Amniotic stem cell (primary cell): Measurements from ENCODE around the gene PVR.
"Not testable (repeated sequence)": the region's sequence is repeated elsewhere in the genome, so short reads cannot be mapped to it uniquely, and the experiment has no call there.

Source experiments
- DNase-seq: peaks from one replicate; lab custom pipeline; 2025; lab: John Stamatoyannopoulos, UW

Gene PVR

DNA sequence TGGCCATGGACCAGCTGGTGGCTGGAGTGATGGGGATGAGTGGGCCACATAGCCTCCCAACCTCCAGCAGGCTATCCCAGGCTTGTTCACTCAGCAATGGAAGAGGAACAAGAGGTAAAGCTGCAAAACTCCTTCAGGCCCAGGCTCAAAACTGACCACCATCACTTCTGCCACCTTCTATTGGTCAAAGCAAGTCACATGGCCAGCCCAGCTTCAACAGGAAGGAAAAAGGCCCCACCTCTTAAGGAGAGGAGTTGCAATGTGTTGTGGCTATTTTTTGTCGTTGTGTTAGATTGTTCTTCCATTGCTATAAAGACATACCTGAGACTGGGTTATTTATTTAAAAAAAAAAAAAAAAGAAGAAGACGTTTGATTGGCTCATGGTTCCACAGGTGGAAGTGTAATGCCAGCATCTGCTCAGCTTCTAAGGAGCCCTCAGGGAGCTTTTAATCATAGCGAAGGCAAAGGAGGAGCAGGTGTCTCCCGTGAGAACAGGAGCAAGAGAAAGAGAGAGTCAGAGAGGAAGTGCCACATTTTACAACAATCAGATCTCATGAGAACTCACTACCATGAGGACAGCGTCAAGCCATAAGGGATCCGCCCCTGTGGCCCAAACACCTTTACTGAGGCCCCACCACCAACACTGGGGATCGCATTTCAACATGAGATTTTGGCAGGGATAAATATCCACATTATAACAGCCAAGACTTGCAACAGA lies 24.9 kb upstream of the PVR start:
- no peak for DNase-seq

DNA sequence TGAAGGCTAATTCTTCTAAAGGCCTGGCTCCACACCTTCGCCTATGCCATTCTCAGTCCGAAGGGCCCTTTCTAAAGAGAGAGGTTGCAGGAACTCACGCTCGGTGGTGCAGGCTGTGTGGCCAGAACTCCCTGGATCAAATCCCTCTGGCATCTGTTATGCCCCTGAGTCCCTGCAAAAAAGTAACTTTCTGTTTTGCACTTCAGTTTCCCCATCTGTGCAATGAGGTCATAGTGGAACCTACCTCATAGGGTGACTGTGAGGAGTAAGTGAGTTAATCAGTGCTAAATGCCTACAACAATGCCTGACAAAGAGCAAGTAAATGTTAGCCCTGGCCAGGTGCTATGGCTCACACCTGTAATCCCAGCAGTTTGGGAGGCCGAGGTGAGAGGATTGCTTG lies 23.0 kb upstream of the PVR start:
- DNase-seq = no peak

DNA sequence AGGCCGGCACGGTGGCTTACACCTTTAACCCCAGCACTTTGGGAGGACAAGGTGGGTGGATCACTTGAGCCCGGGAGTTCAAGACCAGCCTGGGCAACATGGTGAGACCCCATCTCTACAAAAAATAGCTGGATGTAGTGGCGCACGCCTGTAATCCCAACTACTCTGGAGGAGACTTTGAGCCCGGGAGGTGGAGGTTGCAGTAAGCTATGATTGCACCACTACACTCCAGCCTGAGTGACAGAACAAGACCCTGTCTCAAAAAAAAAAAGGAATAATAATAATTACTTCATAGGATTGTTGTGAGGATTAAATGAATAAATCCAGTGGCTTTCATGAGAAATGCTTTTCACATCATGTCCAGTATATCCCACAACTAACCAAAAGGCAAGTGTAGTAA lies 22.3 kb upstream of the PVR start:
- DNase-seq = no peak

- no peak for DNase-seq
Observed at GRCh38 chr19:44623080-44623479, 20.6 kb upstream of the PVR start.

DNA sequence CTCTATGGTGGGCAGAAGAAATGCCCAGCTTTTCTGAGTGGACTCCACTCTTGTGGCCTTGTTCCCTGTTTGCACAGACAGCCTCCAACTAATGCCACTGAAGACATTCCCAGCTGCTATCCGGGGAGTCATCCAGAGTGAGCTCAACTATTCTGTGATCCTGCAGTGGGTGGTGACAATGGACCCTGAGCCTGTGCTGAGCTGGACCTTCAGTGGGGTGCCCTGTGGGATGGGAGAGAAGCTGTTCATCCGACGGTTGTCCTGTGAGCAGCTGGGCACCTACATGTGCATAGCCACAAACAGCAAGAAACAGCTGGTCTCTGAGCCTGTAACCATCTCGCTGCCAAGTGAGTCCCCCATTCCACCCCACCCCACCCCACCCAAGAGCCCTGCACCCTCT lies 20.1 kb upstream of the PVR start:
- DNase-seq = no peak

DNA sequence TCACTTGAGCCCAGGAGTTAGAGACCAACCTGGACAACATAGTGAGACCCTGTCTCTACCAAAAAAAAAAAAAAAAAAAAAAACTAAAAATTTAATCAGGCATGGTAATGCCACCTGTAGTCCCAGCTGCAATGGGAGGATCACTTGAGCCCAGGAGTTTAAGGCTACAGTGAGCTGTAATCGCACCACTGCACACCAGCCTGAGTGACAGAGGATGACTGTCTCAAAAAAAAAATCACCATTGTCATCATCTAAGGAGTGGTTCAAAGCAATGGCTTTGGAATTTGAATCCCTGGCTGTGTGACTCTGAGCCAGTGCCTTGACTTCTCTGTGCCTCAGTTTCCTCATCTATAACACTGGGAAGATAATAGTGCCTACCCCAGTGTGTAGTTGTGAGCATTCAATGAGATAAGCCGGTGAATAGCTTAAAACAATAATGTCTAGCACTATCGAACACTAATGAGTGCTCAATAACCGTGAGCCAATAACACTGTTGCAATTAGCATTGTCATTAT lies 18.8 kb upstream of the PVR start:
- no peak for DNase-seq

DNA sequence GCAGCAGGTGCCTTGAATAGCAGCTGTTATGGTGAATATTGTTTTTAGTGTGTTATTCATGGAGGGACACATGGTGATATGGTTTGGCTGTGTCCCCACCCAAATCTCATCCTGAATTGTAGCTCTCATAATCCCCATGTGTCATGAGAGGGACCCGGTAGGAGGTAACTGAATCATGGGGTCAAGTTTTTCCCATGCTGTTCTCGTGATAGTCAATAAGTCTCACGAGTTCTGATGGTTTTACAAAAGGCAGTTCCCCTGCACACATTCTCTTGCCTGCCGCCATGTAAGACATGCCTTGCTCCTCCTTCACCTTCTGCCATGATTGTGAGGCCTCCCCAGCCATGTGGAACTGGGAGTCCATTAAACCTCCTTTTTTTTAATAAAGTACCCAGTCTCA lies 18.1 kb upstream of the PVR start:
- DNase-seq = not testable (repeated sequence)

DNA sequence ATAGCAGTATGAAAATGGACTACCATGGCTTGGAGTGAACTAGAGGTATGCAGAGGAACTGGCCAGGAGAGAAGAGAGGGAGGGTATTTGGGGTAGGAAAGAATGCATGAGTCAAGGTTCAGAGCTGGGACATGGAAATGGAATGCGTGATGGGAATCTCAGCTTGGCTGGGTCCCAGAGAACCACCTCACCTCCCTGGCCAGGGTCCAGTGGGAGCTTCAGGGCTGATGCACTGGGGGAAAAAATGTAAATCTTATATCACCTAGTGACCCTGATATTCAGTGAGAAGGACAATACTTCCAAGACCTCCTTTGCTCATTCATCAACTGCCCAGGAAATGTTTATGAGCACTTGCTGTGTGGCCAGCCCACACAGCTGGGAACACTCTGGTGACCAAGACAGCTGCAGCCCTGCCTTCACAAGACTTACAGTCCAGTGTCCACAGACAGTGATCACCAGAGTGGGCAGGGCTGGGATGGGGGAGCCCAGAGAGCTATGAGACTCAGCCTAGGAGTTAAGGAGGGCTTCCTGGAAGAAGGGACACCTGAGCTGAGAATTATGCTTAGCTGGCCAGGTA lies 17.6 kb upstream of the PVR start:
- DNase-seq = peak; percentile 64

GRCh38 chr19:44627631-44628030 lies 16.1 kb upstream of the PVR start:
- DNase-seq = no peak

DNA sequence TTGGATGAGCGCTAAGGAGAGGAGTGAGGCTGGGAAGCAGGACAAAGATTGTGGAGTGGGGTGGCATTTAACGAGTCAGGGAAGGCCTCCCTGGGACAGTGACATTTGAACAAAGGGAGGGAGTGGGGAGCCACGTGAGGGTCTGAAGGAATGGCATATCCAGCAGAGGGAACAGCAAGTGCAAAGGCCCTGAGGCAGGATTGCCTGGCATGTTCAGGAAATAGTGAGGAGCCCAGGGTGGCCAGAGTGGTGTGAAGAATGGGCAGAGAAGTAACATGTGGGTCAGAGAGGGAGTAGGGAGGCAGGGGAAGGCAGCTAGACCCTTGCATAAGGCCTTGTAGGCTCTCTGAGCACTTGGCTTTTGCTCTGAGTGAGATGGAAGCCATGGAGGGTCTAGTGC lies 14.9 kb upstream of the PVR start:
- no peak for DNase-seq

- not testable (repeated sequence) for DNase-seq
Observed at GRCh38 chr19:44631611-44632010, 12.1 kb upstream of the PVR start.

GRCh38 chr19:44634058-44634457 lies 9.7 kb upstream of the PVR start:
- not testable (repeated sequence) for DNase-seq

- no peak for DNase-seq
Observed at GRCh38 chr19:44634785-44635184, 8.9 kb upstream of the PVR start.

DNA sequence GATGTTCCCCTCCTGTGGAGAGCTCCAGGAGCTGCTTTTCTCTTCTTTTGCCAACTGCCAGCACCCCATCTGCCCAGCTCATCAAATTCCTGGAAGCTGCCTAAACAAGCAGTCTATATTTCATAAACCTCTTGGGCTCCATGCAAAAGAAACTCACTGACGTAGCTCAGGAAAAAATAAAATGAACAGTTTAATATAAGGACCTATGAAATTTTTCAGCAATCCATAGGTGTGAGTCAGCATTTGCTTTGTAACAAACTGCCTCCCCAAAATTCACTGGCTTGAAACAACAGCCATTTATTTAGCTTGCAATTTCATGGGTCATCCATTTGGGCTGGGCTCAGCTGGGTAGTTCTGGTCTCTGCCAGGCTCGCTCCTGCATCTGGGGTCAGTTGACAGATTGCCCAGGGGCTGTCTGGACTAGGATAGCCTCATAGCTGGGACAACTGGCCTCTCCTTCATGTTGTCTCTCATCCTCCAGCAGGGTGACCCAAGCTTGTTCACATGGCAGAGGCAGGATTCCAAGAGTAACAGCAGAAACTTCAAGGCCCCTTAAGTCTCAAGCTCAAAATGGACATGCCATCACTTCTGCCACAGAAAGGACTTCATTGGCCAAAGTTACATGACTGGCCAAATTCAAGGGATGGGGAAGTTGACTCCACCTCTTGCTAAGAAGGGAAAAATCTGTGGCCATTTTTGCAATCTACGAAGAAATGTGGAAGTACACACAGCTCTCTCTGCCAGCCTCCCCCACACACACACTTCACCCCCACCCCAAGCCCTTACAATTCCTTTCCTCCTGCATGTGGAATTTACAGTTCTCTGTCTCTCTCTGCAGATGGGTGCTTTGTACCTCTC lies 7.9 kb upstream of the PVR start:
- no peak for DNase-seq

GRCh38 chr19:44636439-44637389 lies 7.0 kb upstream of the PVR start:
- no peak for DNase-seq

GRCh38 chr19:44637390-44637764 lies 6.3 kb upstream of the PVR start:
- no peak for DNase-seq

- DNase-seq = no peak
Observed at GRCh38 chr19:44640518-44640917, 3.2 kb upstream of the PVR start.

DNA sequence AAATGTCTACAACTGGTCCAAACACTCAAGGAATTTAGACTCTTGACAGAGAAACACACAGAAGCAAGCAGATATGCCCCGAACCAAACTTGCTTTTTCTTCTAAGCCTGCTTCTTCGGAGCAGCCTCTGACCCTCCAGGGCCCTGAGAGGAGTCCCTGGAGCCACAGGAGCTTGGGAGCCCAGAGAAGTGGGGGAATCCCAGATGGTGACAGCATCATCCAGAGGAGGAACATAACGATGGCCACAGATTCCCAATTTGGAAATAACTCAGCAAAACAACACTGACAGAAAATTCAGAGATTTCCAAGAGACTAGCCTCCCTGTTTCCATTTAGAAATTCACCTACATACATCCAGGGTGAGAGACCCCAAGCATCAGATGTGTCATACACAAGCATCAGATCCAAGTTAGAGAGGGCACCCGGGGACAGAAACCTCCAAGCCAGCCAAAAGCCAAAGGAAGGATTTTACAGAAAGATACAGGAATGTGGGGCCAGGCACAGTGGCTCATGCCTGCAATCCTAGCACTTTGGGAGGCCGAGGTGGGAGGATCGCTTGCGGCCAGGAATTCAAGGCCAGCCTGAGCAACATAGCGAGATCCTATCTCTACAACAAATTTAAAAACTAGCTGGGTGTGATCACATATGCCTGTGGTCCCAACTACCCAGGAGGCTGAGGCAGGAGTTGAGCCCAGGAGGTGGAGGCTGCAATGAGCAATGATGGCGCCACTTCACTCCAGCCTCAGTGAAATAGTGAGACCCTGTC lies 2.0 kb upstream of the PVR start:
- no peak for DNase-seq

DNA sequence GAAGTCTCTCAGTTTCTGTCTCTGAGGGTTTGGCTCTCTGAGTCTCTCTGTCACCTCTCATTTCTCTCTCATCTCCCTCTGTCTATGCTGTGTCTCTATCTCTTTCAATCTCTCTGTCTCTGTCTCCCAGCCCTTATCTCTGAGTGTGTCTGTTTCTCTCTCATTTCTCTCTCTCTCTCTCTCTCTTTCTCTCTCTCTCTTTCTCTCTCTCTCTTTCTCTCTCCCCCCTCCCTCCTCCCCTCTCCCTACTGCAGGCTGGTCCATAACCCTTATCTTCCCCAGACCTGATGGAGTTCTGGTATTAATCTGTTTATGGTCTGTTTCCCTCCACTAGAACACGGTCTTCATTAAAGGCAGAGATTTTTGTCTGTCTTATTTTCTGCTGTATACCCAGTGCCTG lies 1.3 kb upstream of the PVR start:
- DNase-seq = no peak

DNA sequence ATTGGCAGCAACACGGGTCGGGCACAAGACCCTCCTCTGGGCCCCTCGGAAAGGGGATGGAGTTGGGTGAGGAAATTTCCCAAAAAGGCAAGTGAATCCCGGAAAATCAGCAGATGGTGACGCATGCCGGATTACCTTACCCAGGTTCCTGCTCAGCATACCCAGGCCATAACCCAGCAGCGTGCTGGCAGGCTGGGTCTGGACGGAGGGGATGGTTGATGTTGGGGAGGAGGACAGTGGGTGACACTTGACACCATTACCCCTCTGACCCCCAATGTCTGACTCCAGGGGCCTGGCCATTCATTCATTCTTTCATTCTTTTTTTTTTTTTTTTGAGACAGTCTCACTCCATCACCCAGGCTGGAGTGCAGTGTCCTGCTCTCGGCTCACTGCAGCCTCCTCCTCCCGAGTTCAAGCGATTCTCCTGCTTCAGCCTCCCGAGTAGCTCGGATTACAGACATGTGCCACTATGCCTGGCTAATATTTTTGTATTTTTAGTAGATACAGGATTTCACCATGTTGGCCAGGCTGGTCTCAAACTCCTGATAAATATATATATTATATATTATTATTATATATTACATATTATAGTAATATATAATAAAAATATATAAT lies 799 bp downstream of the PVR start:
- DNase-seq = peak; percentile 20
